Measurements from ENCODE around the gene OSBPL6.

Gene OSBPL6

GRCh38 chr2:178363252-178363651, 168.9 kb downstream of the OSBPL6 start:
- DNase-seq = no peak

GRCh38 chr2:178365116-178365515, 170.8 kb downstream of the OSBPL6 start:
- DNase-seq = no peak

GRCh38 chr2:178366412-178366811, 172.1 kb downstream of the OSBPL6 start:
- no peak for DNase-seq

GRCh38 chr2:178367344-178367743, 173.0 kb downstream of the OSBPL6 start:
- no peak for DNase-seq

GRCh38 chr2:178374865-178375264, 180.6 kb downstream of the OSBPL6 start:
- DNase-seq = no peak

- no peak for DNase-seq
Measured at GRCh38 chr2:178377046-178377445, 182.7 kb downstream of the OSBPL6 start.

GRCh38 chr2:178379162-178380004, 185.1 kb downstream of the OSBPL6 start:
- no peak for DNase-seq

- DNase-seq = no peak
Measured at GRCh38 chr2:178380763-178381162, 186.5 kb downstream of the OSBPL6 start.

GRCh38 chr2:178383718-178384117, 189.4 kb downstream of the OSBPL6 start:
- DNase-seq = no peak

- DNase-seq = no peak
Measured at GRCh38 chr2:178385595-178386148, 191.4 kb downstream of the OSBPL6 start.

GRCh38 chr2:178386986-178387597, 192.8 kb downstream of the OSBPL6 start:
- DNase-seq = no peak

- DNase-seq = no peak
Measured at GRCh38 chr2:178388287-178388686, 194.0 kb downstream of the OSBPL6 start.

- DNase-seq = no peak
Measured at GRCh38 chr2:178391701-178392100, 197.4 kb downstream of the OSBPL6 start.

GRCh38 chr2:178392215-178392614, 197.9 kb downstream of the OSBPL6 start:
- no peak for DNase-seq

- DNase-seq = no peak
Measured at GRCh38 chr2:178394859-178395258, 200.5 kb downstream of the OSBPL6 start.

- DNase-seq = no peak
Measured at GRCh38 chr2:178395295-178395694, 201.0 kb downstream of the OSBPL6 start.

GRCh38 chr2:178395941-178396570, 201.7 kb downstream of the OSBPL6 start:
- no peak for DNase-seq

GRCh38 chr2:178397002-178397605, 202.8 kb downstream of the OSBPL6 start:
- DNase-seq = no peak

- DNase-seq = no peak
Measured at GRCh38 chr2:178401994-178402437, 207.7 kb downstream of the OSBPL6 start.

GRCh38 chr2:178403671-178404306, 209.5 kb downstream of the OSBPL6 start:
- no peak for DNase-seq

- peak; percentile 12 to 25 for DNase-seq
Measured at GRCh38 chr2:178404368-178404767, 210.1 kb downstream of the OSBPL6 start.

- no peak for DNase-seq
Measured at GRCh38 chr2:178409261-178409660, 214.9 kb downstream of the OSBPL6 start.

- DNase-seq = no peak
Measured at GRCh38 chr2:178412047-178412446, 217.7 kb downstream of the OSBPL6 start.

Data from activated CD4-positive, alpha-beta T cell treated with anti-CD3 and anti-CD28 coated beads, Interleukin-2, amount 50 U/mL, for 48 hours (primary cell).